ENCODE results near the gene CCL19. TPM values are rescaled to one million over a fixed set of nuclear protein-coding genes. Genes with fewer than 3 reads are reported as not detected.

The CCL19 gene
- total and polyA plus RNA-seq, 2 of the 8 experiments (the other 6 are each of a cell fraction or from before 2014, with no cell fraction given): not detected

GRCh38 chr9:34650816-34651215 is 40.3 kb downstream of the CCL19 start (continued):
- TF ChIP-seq SIX5 (IDR thresholded peaks at IDR 0.05; ENCODE audit: low read depth, low read length) (no peak), POU5F1 (IDR thresholded peaks at IDR 0.05; ENCODE audit: low read depth, low read length) (no peak), BCL11A (IDR thresholded peaks at IDR 0.05; ENCODE audit: low read depth in 2 of 2, low read length in 2 of 2) (no peak), JUN (IDR thresholded peaks at IDR 0.05; ENCODE audit: low read depth, low read length) (no peak)
